PC-9 (cell line): Measurements from ENCODE around the gene ELF4. TPM values are rescaled to one million over a fixed set of nuclear protein-coding genes. Genes with fewer than 3 reads are reported as not detected.

Source experiments
- BruUV-seq: library from RNA; stranded (reverse); fragments of 400-500 nt; replicated peaks from 2 replicates; lab custom pipeline; 2021; lab: Mats Ljungman, UMichigan
- CTCF ChIA-PET: fragments of 300-600 bp; sonication (Branson Sonifier 250); formaldehyde crosslinking; loops from one replicate; lab custom pipeline; 2022; ENCODE audit warnings: antibody characterized with exemption; lab: Charles Lee
- POLR2A ChIA-PET: fragments of 300-600 bp; sonication (Branson Sonifier 250); formaldehyde crosslinking; loops from one replicate; lab custom pipeline; 2022; ENCODE audit warnings: antibody characterized with exemption; ENCODE audit not compliant: unreplicated experiment; lab: Charles Lee
- DNase-seq, 2 experiments: peaks; one replicate each; pipeline versions ENCODE4 v3.0.0 to v3.0.0-alpha.2; 2015 to 2022; ENCODE audit warnings: mixed read lengths in 1 of 2
- H2AFZ ChIP-seq: fragments of 200-600 bp; sonication (generic); 2 replicates; pipeline ENCODE4 v1.8.1; 2017; ENCODE audit warnings: antibody characterized with exemption
- H3F3A ChIP-seq: fragments of 200-600 bp; sonication (generic); 2 replicates; pipeline ENCODE4 v1.8.1; 2017; ENCODE audit warnings: antibody characterized with exemption, mild to moderate bottlenecking, low read depth; ENCODE audit not compliant: insufficient read depth
- H3K27ac ChIP-seq: fragments of 200-600 bp; sonication (generic); 2 replicates; pipeline ENCODE4 v1.6.1; 2016; ENCODE audit warnings: mixed run types
- H3K27me3 ChIP-seq: fragments of 200-600 bp; sonication (generic); 2 replicates; pipeline ENCODE4 v1.6.1; 2016; ENCODE audit warnings: low read depth, mixed run types; ENCODE audit not compliant: insufficient read depth
- H3K36me3 ChIP-seq: fragments of 200-600 bp; sonication (generic); 2 replicates; pipeline ENCODE4 v1.6.1; 2016; ENCODE audit warnings: low read depth, mixed run types
- H3K4me1 ChIP-seq: fragments of 200-600 bp; sonication (generic); replicated peaks from 2 replicates; pipeline ENCODE4 v1.6.1; 2016; ENCODE audit warnings: mixed run types; ENCODE audit not compliant: insufficient read depth
- H3K4me2 ChIP-seq: fragments of 200-600 bp; sonication (generic); 2 replicates; pipeline ENCODE4 v1.6.1; 2017; ENCODE audit warnings: mixed run types
- H3K4me3 ChIP-seq: fragments of 200-600 bp; sonication (generic); 2 replicates; pipeline ENCODE4 v1.6.1; 2016; ENCODE audit warnings: mixed run types
- H3K79me2 ChIP-seq: fragments of 200-600 bp; sonication (generic); 2 replicates; pipeline ENCODE4 v1.6.1; 2017; ENCODE audit warnings: low read depth, mixed run types
- H3K9me2 ChIP-seq: fragments of 200-600 bp; sonication (generic); 2 replicates; pipeline ENCODE4 v1.8.1; 2017; ENCODE audit warnings: mild to moderate bottlenecking; ENCODE audit not compliant: insufficient read depth
- H3K9me3 ChIP-seq: fragments of 200-600 bp; sonication (generic); 2 replicates; pipeline ENCODE4 v1.8.1; 2016; ENCODE audit warnings: low read depth; ENCODE audit not compliant: insufficient read depth
- H4K20me1 ChIP-seq: fragments of 200-600 bp; sonication (generic); 2 replicates; pipeline ENCODE4 v1.8.1; 2017; ENCODE audit not compliant: insufficient read depth
- EZH2 ChIP-seq: fragments of 200-600 bp; sonication (generic); IDR thresholded peaks from 2 replicates; pipeline ENCODE4 v1.8.0; 2017; ENCODE audit warnings: antibody characterized with exemption, low read depth
- intact Hi-C: fragments of 100-400 bp; cut with micrococcal nuclease; formaldehyde crosslinking; loops from one replicate; pipeline ENCODE4 v1.10.0; 2022; ENCODE audit not compliant: unreplicated experiment
- total RNA-seq: library from RNA; stranded (reverse); gene quantifications from 2 replicates; pipeline ENCODE4 v1.2.3, GENCODE V29; 2021
- TF ChIP-seq, protein P1 (sequence below): fragments of 200-600 bp; sonication (generic); conservative IDR thresholded peaks from 2 replicates; pipeline ENCODE4 v1.6.1; 2017; ENCODE audit warnings: mixed run types, antibody characterized with exemption, mild to moderate bottlenecking, moderate library complexity

ELF4 gene
- total RNA-seq, 1 experiment from 2014 or later = 60.3 TPM

DNA sequence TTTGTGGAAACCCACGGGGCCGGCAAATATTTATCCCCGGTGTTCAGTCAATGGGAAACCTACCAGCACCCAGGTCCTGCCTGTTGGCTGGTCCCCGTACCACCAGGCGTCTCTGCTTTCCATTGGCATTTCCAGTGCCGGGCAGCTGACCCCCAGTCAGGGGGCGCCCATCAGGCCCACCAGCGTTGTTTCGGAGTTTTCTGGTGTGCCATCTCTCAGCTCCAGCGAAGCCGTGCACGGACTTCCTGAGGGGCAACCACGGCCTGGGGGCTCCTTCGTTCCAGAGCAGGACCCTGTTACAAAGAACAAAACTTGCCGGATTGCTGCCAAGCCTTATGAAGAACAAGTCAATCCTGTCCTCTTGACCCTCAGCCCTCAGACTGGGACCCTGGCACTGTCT lies 95.1 kb downstream of the ELF4 start:
- 0 out of 2 replicates have a peak, but pooled peaks cover 6% of the 10 kb centered on the region for H4K20me1 ChIP-seq
- no peaks in the 10 kb centered on the region for H3K4me1 ChIP-seq
- no peaks in the 10 kb centered on the region for H3K9me3 ChIP-seq
- no peaks in the 10 kb centered on the region for H3K79me2 ChIP-seq
- H2AFZ ChIP-seq = no peak overlapping the region
- ChIA-PET CTCF (interaction anchor here (0.6 kb wide), 1 partner anchor 250 kb away, joined by 7 read pairs; no protein-coding TSS in a partner anchor), POLR2A (no interaction called here)
- H3F3A ChIP-seq = no peaks in the 10 kb centered on the region
- H3K27ac ChIP-seq = no peak overlapping the region
- no peak overlapping the region for H3K4me2 ChIP-seq
- no peak for DNase-seq
- BruUV-seq = no TSS peak
- no peak overlapping the region for H3K4me3 ChIP-seq
- no peaks in the 10 kb centered on the region for H3K27me3 ChIP-seq
- intact Hi-C loops = no loop called here
- no peaks in the 10 kb centered on the region for H3K9me2 ChIP-seq
- TF ChIP-seq EZH2 = no peak
- TF ChIP-seq, protein P1, sequence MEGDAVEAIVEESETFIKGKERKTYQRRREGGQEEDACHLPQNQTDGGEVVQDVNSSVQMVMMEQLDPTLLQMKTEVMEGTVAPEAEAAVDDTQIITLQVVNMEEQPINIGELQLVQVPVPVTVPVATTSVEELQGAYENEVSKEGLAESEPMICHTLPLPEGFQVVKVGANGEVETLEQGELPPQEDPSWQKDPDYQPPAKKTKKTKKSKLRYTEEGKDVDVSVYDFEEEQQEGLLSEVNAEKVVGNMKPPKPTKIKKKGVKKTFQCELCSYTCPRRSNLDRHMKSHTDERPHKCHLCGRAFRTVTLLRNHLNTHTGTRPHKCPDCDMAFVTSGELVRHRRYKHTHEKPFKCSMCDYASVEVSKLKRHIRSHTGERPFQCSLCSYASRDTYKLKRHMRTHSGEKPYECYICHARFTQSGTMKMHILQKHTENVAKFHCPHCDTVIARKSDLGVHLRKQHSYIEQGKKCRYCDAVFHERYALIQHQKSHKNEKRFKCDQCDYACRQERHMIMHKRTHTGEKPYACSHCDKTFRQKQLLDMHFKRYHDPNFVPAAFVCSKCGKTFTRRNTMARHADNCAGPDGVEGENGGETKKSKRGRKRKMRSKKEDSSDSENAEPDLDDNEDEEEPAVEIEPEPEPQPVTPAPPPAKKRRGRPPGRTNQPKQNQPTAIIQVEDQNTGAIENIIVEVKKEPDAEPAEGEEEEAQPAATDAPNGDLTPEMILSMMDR = no peak
- no peaks in the 10 kb centered on the region for H3K36me3 ChIP-seq

Other genes with a start within 250 kb of the ELF4 start
- gene UTP14A, start 204.3 kb downstream of the ELF4 start, total RNA-seq = 44.6 and 55.4 TPM in 2 replicates
- gene BCORL1, start 127.9 kb downstream of the ELF4 start, total RNA-seq = 32.2 TPM in 2 replicates
- gene AIFM1, start 55.3 kb upstream of the ELF4 start, total RNA-seq = 70.1 and 83.3 TPM in 2 replicates
- 0.57 and 0.95 TPM in 2 replicates for gene RAB33A, start 61.5 kb upstream of the ELF4 start, total RNA-seq
- 5.8 and 7.8 TPM in 2 replicates for gene ZNF280C, start 158.4 kb upstream of the ELF4 start, total RNA-seq
- 28.2 and 30.4 TPM in 2 replicates for gene SLC25A14, start 229.4 kb upstream of the ELF4 start, total RNA-seq